ENCODE measurements around the gene GLRX. TPM values are rescaled to one million over a fixed set of nuclear protein-coding genes. Genes with fewer than 3 reads are reported as not detected.
A peak's percentile ranks its signal among the peaks of the same experiment; 100 is the strongest.
"Not testable (repeated sequence)": the region's sequence is repeated elsewhere in the genome, so short reads cannot be mapped to it uniquely, and the experiment has no call there.

Gene GLRX
- total RNA-seq, 4 donors from 2014 or later, result 1,042 to 2,721 (median 1,859) TPM

DNA sequence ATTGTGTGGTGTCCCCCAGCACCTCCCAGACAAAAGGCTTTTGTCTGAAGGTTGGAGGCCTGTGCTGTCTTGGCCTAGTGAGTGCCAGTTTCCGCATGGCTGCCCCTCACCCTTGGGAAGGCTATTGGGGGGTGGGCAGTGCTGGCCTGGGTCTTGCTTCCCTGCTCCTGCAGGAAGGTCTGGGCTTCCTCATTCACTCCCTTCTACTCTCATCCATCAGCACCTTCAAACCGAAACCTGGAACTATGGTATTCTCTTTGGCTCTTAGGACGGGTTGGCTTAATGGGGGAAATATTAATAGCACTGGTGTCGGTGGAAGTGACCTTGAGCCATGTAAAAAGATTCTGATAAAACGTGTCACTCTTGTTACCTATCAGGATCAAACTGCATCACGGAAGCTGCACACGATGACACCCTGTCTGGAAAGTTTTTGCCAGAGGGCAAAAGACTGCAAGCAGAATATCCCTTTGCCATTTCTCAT lies 34.0 kb upstream of the GLRX start:
- Histone ChIP-seq H3K4me3 (no peak overlapping the region), H3K27me3 (no peaks in the 10 kb centered on the region), H3K4me1 (peaks cover 53 to 56% of the 10 kb centered on the region in 2 donors), H3K36me3 (peaks cover 0 to 4% of the 10 kb centered on the region in 2 donors), H3K27ac (peak overlapping the region; percentile 86 to 94 (median 89)), H3K9me3 (no peaks in the 10 kb centered on the region)
- no peak for ATAC-seq
- peak in 1 of 2 donors; percentile 29 for DNase-seq
- in situ Hi-C loops (cut with MboI; ENCODE audit: low sequenced_read_pairs in 4 of 4) (loop anchor here (5.0 to 25.0 kb wide), 6 partner anchors 106 to 856 kb away; partner anchors contain the start of gene ELL2 (in 2 of the 4)), intact Hi-C loops (cut with DNase I; ENCODE audit: low total_unique reads) (loop anchor here (2.0 to 5.0 kb wide), 3 partner anchors 20 to 806 kb away; partner anchors contain the start of genes CAST and RHOBTB3)
- no peak for TF ChIP-seq POLR2A (IDR thresholded peaks at IDR 0.05)
- TF ChIP-seq, protein P1, sequence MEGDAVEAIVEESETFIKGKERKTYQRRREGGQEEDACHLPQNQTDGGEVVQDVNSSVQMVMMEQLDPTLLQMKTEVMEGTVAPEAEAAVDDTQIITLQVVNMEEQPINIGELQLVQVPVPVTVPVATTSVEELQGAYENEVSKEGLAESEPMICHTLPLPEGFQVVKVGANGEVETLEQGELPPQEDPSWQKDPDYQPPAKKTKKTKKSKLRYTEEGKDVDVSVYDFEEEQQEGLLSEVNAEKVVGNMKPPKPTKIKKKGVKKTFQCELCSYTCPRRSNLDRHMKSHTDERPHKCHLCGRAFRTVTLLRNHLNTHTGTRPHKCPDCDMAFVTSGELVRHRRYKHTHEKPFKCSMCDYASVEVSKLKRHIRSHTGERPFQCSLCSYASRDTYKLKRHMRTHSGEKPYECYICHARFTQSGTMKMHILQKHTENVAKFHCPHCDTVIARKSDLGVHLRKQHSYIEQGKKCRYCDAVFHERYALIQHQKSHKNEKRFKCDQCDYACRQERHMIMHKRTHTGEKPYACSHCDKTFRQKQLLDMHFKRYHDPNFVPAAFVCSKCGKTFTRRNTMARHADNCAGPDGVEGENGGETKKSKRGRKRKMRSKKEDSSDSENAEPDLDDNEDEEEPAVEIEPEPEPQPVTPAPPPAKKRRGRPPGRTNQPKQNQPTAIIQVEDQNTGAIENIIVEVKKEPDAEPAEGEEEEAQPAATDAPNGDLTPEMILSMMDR (IDR thresholded peaks at IDR 0.05 in 4 of 5, conservative IDR thresholded peaks at IDR 0.05 in 1 of 5), result no peak

DNA sequence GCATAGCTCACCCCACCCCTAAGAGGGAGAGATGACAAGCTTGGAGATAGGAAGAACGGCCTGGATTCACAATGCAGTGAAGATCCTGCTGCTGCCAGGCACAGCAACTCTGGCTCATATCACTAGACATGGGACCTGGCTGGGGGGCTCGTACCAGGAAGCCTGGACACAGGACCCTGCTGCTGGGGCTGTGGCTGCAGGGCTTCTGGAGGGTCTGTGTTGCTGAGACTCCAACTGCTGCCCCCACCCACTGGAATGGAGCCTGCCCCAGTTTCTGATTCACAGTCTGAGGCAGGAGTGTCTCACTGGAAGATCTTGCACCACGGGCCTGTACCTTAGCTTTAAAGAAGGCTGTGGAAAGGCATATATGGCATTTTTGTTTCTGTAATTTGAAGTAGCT lies 31.0 kb upstream of the GLRX start:
- peaks cover 26 to 27% of the 10 kb centered on the region in 2 donors for H3K4me1 ChIP-seq
- H3K9me3 ChIP-seq, result no peaks in the 10 kb centered on the region
- H3K36me3 ChIP-seq, result peaks cover 0 to 4% of the 10 kb centered on the region in 2 donors
- H3K27ac ChIP-seq, result no peak overlapping the region
- peak in 1 of 2 donors; percentile 9 for DNase-seq
- TF ChIP-seq, protein P1 (IDR thresholded peaks at IDR 0.05 in 4 of 5, conservative IDR thresholded peaks at IDR 0.05 in 1 of 5), result no peak
- no peak for TF ChIP-seq POLR2A (IDR thresholded peaks at IDR 0.05)
- in situ Hi-C loops (cut with MboI; ENCODE audit: low sequenced_read_pairs in 4 of 4) (loop anchor here (10.0 to 25.0 kb wide), 4 partner anchors 111 to 859 kb away; partner anchors contain the start of gene ELL2 (in 1 of the 4)), intact Hi-C loops (cut with DNase I; ENCODE audit: low total_unique reads) (no loop called here)
- no peak overlapping the region for H3K4me3 ChIP-seq
- H3K27me3 ChIP-seq, result no peaks in the 10 kb centered on the region
- no peak for ATAC-seq

DNA sequence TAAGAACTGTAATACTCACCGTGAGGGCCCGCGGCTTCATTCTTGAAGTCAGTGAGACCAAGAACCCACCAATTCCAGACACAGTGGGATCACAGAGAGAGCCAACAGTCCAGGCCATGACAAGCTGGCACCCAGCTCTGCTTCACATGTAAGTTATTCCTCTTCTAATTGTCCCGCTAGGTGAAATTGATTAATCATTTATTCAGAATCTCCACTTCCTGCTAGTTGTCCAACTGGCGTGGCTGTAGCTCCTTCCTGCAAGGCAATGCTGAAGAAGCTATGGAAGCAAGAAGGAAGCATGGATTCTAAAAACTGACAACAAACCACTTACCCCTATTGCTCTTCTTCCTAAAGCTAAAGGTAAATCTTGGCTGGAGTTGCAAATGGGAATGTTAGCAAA lies 30.0 kb upstream of the GLRX start:
- TF ChIP-seq, protein P1 (IDR thresholded peaks at IDR 0.05 in 4 of 5, conservative IDR thresholded peaks at IDR 0.05 in 1 of 5), result no peak
- no peak for TF ChIP-seq POLR2A (IDR thresholded peaks at IDR 0.05)
- ATAC-seq (no peak), DNase-seq (peak in 1 of 2 donors; percentile 8)
- H3K9me3 ChIP-seq, result no peaks in the 10 kb centered on the region
- in situ Hi-C loops (cut with MboI; ENCODE audit: low sequenced_read_pairs in 4 of 4) (loop anchor here (10.0 to 25.0 kb wide), 4 partner anchors 112 to 860 kb away; partner anchors contain the start of gene ELL2 (in 1 of the 4)), intact Hi-C loops (cut with DNase I; ENCODE audit: low total_unique reads) (no loop called here)
- H3K4me1 ChIP-seq, result peaks cover 16 to 18% of the 10 kb centered on the region in 2 donors
- no peaks in the 10 kb centered on the region for H3K27me3 ChIP-seq
- no peak overlapping the region for H3K4me3 ChIP-seq
- peaks cover 0 to 4% of the 10 kb centered on the region in 2 donors for H3K36me3 ChIP-seq
- H3K27ac ChIP-seq, result no peak overlapping the region

DNA sequence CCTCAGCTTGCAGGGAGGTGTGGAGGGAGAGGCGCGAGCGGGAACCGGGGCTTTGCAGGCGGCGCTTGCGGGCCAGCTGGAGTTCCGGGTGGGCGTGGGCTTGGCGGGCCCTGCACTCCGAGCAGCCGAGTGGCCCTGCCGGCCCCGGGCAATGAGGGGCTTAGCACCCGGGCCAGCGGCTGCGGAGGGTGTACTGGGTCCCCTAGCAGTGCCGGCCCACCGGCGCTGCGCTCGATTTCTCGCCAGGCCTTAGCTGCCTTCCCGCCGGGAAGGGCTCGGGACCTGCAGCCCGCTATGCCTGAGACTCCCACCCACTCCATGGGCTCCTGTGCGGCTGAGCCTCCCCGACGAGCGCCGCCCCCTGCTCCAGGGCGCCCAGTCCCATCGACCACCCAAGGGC lies 28.6 kb upstream of the GLRX start:
- H3K27ac ChIP-seq; H3K9me3 ChIP-seq; intact Hi-C loops (cut with DNase I; ENCODE audit: low total_unique reads); H3K27me3 ChIP-seq; H3K36me3 ChIP-seq; H3K4me1 ChIP-seq; ATAC-seq; H3K4me3 ChIP-seq: not testable (repeated sequence)
- DNase-seq, result peak in 1 of 2 donors; percentile 10
- in situ Hi-C loops (cut with MboI; ENCODE audit: low sequenced_read_pairs in 4 of 4), result loop anchor here (10.0 to 25.0 kb wide), 4 partner anchors 114 to 861 kb away; partner anchors contain the start of gene ELL2 (in 1 of the 4)

DNA sequence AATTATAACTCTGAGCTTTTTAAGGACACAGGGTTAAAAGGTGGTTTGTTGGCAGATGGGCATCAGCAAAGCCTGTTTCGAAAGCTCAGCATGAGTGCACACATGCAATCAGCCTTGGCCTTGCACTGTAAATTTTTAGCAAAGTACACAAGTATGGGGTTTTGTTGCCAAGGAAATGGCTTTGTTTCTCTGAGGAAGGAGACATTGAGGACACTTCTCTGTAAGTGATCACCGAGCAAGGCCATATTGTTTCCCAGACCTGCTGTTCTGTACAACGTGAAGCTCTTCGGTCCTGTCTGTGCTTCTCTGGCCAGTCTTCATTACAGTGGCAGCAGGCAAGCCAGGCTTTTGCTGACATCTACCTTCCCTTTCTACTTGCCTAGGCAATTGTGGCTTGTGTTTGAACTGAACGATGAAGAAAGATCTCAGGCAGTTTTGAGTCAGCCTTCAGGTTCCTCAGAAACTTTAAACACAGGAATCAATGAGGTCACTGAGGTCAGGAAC lies 27.9 kb upstream of the GLRX start:
- in situ Hi-C loops (cut with MboI; ENCODE audit: low sequenced_read_pairs in 4 of 4) (loop anchor here (10.0 to 25.0 kb wide), 4 partner anchors 114 to 862 kb away; partner anchors contain the start of gene ELL2 (in 1 of the 4)), intact Hi-C loops (cut with DNase I; ENCODE audit: low total_unique reads) (no loop called here)
- Histone ChIP-seq H3K36me3 (peaks cover 0 to 4% of the 10 kb centered on the region in 2 donors), H3K27me3 (no peaks in the 10 kb centered on the region), H3K9me3 (no peaks in the 10 kb centered on the region), H3K4me1 (peaks cover 0 to 3% of the 10 kb centered on the region in 2 donors), H3K4me3 (no peak overlapping the region), H3K27ac (no peak overlapping the region)
- TF ChIP-seq POLR2A (IDR thresholded peaks at IDR 0.05), result no peak
- TF ChIP-seq, protein P1 (IDR thresholded peaks at IDR 0.05 in 4 of 5, conservative IDR thresholded peaks at IDR 0.05 in 1 of 5), result no peak
- peak in 1 of 2 donors; percentile 9 for DNase-seq
- ATAC-seq, result no peak
